Smooth muscle cell (in vitro differentiated cells): Measurements from ENCODE around the gene RELT. TPM values are rescaled to one million over a fixed set of nuclear protein-coding genes. Genes with fewer than 3 reads are reported as not detected.

ENCODE experiments used
- DNase-seq: peaks from one replicate; lab custom pipeline; 2025; ENCODE audit not compliant: unreplicated experiment; lab: John Stamatoyannopoulos, UW
- H2AFZ ChIP-seq: fragments of 200-600 bp; sonication (generic); 2 replicates; pipeline ENCODE4 v1.6.0; 2016; ENCODE audit warnings: antibody characterized with exemption, low read depth, mild to moderate bottlenecking
- H3F3A ChIP-seq: fragments of 200-600 bp; sonication (generic); 2 replicates; pipeline ENCODE4 v1.6.0; 2017; ENCODE audit warnings: antibody characterized with exemption, low read depth
- H3K27ac ChIP-seq: fragments of 200-600 bp; sonication (generic); 2 replicates; pipeline ENCODE4 v1.5.1; 2016; ENCODE audit warnings: low read depth, mild to moderate bottlenecking
- H3K27me3 ChIP-seq: fragments of 200-600 bp; sonication (generic); 2 replicates; pipeline ENCODE4 v1.6.1; 2016; ENCODE audit warnings: low read depth, mild to moderate bottlenecking
- H3K36me3 ChIP-seq: fragments of 200-600 bp; sonication (generic); 2 replicates; pipeline ENCODE4 v1.5.1; 2016; ENCODE audit warnings: low read depth
- H3K4me1 ChIP-seq: fragments of 200-600 bp; sonication (generic); 2 replicates; pipeline ENCODE4 v1.5.1; 2016; ENCODE audit warnings: low read depth
- H3K4me2 ChIP-seq: fragments of 200-600 bp; sonication (generic); 2 replicates; pipeline ENCODE4 v1.6.0; 2016; ENCODE audit warnings: mild to moderate bottlenecking
- H3K4me3 ChIP-seq: fragments of 200-600 bp; sonication (generic); 2 replicates; pipeline ENCODE4 v1.5.1; 2016; ENCODE audit warnings: mild to moderate bottlenecking
- H3K79me2 ChIP-seq: fragments of 200-600 bp; sonication (generic); 2 replicates; pipeline ENCODE4 v1.6.0; 2016; ENCODE audit warnings: low read depth, mild to moderate bottlenecking
- H3K9ac ChIP-seq: fragments of 200-600 bp; sonication (generic); 2 replicates; pipeline ENCODE4 v1.6.0; 2016; ENCODE audit warnings: low read depth
- H3K9me3 ChIP-seq: fragments of 200-600 bp; sonication (generic); replicated peaks from 2 replicates; pipeline ENCODE4 v1.5.1; 2016; ENCODE audit warnings: low read depth
- H4K20me1 ChIP-seq: fragments of 200-600 bp; sonication (generic); 2 replicates; pipeline ENCODE4 v1.6.0; 2016; ENCODE audit warnings: low read depth
- WGBS: methylation state at CpG from one replicate; pipeline ENCODE4 v1.1.7; 2016; ENCODE audit warnings: low lambda C conversion rate; 5-methylcytosine and 5-hydroxymethylcytosine counted together
- polyA plus RNA-seq: library from polyadenylated mRNA; unstranded; fragments of >200 nt; fragmentation: Nextera tagmentation; extraction: Ambion mirVana; gene quantifications from 2 replicates; pipeline ENCODE4 v1.2.1, GENCODE V29; 2016
- total RNA-seq: library from RNA; depleted of rRNA; stranded (reverse); fragments of >200 nt; gene quantifications from 2 replicates; pipeline ENCODE4 v1.2.3, GENCODE V29; 2014
- TF ChIP-seq, protein P1 (sequence below): fragments of 200-600 bp; sonication (generic); IDR thresholded peaks from 2 replicates; pipeline ENCODE4 v1.5.1; 2017; ENCODE audit warnings: borderline replicate concordance, mild to moderate bottlenecking, antibody characterized with exemption; ENCODE audit not compliant: insufficient read depth, poor library complexity, severe bottlenecking

RELT gene
- total and polyA plus RNA-seq, 2 experiments from 2014 or later, result 4.3 to 5.5 TPM

DNA sequence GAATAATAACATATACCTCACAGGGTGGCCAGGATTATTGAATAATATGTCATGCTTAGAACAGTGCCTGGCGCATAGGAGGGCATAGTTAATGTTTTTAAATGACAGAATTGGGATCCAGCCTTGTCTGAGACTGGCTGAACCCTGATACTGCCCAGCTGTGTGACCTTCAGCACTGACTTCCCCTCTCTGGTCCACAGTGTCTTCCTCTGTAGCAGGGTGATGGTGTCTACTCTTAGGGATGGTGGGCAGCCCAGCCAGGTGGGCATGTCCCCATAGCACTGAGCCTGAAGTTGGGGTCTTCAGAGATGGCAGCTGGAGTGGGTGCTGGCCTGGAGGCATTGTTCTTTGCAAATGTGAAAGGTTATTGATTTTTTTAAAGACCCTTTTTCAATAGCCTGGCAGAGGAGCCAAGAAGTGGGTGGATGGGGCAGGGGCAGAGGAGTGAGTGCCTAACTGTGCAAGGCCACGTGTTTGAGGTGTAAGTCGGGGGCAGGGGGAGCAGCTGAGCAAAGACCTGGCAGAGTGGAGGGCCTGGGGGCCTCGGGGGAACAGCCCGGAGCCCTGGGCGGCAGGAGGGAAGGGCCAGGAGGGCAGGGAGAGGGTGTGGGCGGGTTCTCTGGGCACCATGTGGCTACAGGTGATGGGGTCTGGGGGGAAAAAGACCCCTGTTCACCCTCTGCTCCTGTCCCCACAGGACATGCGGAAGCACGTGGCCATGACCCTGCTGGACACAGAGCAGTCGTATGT, 29.8 kb upstream of the RELT start:
- Histone ChIP-seq H3K79me2 (peaks cover 46% of the 10 kb centered on the region), H3K27me3 (no peaks in the 10 kb centered on the region), H3K4me2 (no peak overlapping the region), H3F3A (no peaks in the 10 kb centered on the region), H2AFZ (no peak overlapping the region), H3K4me1 (no peaks in the 10 kb centered on the region), H3K36me3 (no peaks in the 10 kb centered on the region), H4K20me1 (peaks cover 96% of the 10 kb centered on the region), H3K27ac (no peak overlapping the region), H3K4me3 (no peak overlapping the region), H3K9ac (no peak overlapping the region), H3K9me3 (no peaks in the 10 kb centered on the region)
- 88% methylated on average over 6 of the region's 10 CpGs for WGBS
- TF ChIP-seq, protein P1, sequence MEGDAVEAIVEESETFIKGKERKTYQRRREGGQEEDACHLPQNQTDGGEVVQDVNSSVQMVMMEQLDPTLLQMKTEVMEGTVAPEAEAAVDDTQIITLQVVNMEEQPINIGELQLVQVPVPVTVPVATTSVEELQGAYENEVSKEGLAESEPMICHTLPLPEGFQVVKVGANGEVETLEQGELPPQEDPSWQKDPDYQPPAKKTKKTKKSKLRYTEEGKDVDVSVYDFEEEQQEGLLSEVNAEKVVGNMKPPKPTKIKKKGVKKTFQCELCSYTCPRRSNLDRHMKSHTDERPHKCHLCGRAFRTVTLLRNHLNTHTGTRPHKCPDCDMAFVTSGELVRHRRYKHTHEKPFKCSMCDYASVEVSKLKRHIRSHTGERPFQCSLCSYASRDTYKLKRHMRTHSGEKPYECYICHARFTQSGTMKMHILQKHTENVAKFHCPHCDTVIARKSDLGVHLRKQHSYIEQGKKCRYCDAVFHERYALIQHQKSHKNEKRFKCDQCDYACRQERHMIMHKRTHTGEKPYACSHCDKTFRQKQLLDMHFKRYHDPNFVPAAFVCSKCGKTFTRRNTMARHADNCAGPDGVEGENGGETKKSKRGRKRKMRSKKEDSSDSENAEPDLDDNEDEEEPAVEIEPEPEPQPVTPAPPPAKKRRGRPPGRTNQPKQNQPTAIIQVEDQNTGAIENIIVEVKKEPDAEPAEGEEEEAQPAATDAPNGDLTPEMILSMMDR, result no peak
- no peak for DNase-seq

DNA sequence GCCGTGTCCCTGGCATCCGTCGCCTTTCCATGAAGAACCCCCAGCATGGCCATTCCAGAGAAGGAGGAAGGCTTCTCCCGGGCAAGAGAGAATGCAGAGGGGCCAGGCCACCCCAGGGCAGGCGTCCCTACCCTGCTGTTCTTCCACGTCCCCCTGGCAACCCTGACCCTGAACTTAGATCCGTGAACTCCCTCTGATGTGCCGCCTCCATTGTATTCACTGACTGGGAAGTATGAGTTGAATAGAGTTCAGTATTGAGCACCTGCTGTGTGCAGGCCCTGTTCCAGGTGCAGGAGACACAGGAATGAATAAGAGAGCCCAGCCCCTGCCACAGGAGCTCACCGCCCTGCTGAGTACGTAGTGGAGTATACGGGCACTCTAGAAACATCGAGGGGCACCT, 29.1 kb upstream of the RELT start:
- no peaks in the 10 kb centered on the region for H3K4me1 ChIP-seq
- no peak overlapping the region for H3K9ac ChIP-seq
- H3K4me2 ChIP-seq, result no peak overlapping the region
- peaks cover 42% of the 10 kb centered on the region for H3K79me2 ChIP-seq
- peaks cover 96% of the 10 kb centered on the region for H4K20me1 ChIP-seq
- no peak overlapping the region for H2AFZ ChIP-seq
- H3K9me3 ChIP-seq, result no peaks in the 10 kb centered on the region
- no peak overlapping the region for H3K27ac ChIP-seq
- H3K27me3 ChIP-seq, result no peaks in the 10 kb centered on the region
- WGBS, result 95% methylated on average over 12 of the region's 12 CpGs
- no peaks in the 10 kb centered on the region for H3F3A ChIP-seq
- H3K4me3 ChIP-seq, result no peak overlapping the region
- H3K36me3 ChIP-seq, result no peaks in the 10 kb centered on the region
- DNase-seq, result no peak
- TF ChIP-seq, protein P1, result no peak

DNA sequence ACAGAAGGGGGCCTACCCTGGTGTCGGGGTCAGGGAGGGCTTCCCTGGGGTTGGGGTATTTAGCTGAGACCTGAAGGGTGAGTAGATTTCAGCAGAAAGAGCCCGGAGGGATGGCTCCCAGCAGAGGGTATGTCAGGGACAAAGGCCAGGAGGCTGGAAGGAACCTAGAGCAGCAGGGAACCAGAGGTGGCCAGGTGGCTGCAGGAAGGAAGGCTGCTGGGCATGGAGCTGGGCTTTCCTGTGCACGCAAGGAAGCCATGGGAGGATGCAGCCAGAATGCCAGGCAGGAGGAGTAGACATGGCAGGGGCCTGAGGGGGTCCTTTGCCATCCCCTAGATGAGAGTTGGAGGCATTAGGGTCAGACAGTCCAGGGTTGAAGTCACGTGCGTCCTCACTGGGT, 27.4 kb upstream of the RELT start:
- Histone ChIP-seq H3K27ac (no peak overlapping the region), H3K79me2 (peaks cover 33% of the 10 kb centered on the region), H3K9ac (no peak overlapping the region), H3K36me3 (no peaks in the 10 kb centered on the region), H3K27me3 (no peaks in the 10 kb centered on the region), H2AFZ (no peak overlapping the region), H3F3A (no peaks in the 10 kb centered on the region), H3K4me3 (no peak overlapping the region), H4K20me1 (peaks cover 95% of the 10 kb centered on the region), H3K4me1 (no peaks in the 10 kb centered on the region), H3K9me3 (no peaks in the 10 kb centered on the region), H3K4me2 (no peak overlapping the region)
- TF ChIP-seq, protein P1, result no peak
- no peak for DNase-seq
- 95% methylated on average over 5 of the region's 5 CpGs for WGBS

DNA sequence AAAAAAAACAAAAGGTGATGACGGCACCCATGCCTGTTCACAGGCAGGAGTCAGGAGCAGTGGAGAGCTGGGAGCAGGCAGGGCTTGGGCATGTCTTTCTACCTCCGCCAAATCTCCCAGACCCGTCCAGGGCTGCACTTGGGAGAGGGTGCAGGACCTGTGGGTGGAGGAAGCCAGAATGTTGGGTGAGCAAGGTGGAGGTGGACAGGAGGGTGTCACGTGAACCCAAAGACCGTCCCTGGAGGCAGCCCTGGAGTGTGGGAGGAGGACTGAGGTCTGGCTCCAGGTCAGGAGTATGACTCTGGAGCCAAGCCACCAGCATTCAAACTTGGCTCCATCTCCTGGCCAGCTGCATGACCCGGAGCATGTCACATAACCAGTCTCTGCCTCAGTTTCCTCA, 26.6 kb upstream of the RELT start:
- peaks cover 91% of the 10 kb centered on the region for H4K20me1 ChIP-seq
- no peaks in the 10 kb centered on the region for H3K9me3 ChIP-seq
- no peak overlapping the region for H3K9ac ChIP-seq
- H3F3A ChIP-seq, result no peaks in the 10 kb centered on the region
- no peak overlapping the region for H3K4me2 ChIP-seq
- no peaks in the 10 kb centered on the region for H3K27me3 ChIP-seq
- no peaks in the 10 kb centered on the region for H3K4me1 ChIP-seq
- no peak overlapping the region for H3K4me3 ChIP-seq
- peaks cover 25% of the 10 kb centered on the region for H3K79me2 ChIP-seq
- 91% methylated on average over 6 of the region's 6 CpGs for WGBS
- H3K27ac ChIP-seq, result no peak overlapping the region
- TF ChIP-seq, protein P1, result no peak
- no peak for DNase-seq
- H2AFZ ChIP-seq, result no peak overlapping the region
- no peaks in the 10 kb centered on the region for H3K36me3 ChIP-seq
